CD4-positive, alpha-beta memory T cell (primary cell): ENCODE measurements around the gene SMPDL3A. TPM values are rescaled to one million over a fixed set of nuclear protein-coding genes. Genes with fewer than 3 reads are reported as not detected.

ENCODE experiments used
- CTCF ChIA-PET: fragments of 350-600 bp; sonication (Branson Sonifier 250); formaldehyde crosslinking; loops from one replicate; lab custom pipeline; 2021; ENCODE audit warnings: inconsistent platforms; ENCODE audit not compliant: partially characterized antibody; lab: Charles Lee
- POLR2A ChIA-PET: fragments of 350-600 bp; sonication (Branson Sonifier 250); formaldehyde crosslinking; loops from one replicate; lab custom pipeline; 2021; ENCODE audit not compliant: partially characterized antibody; lab: Charles Lee
- DNase-seq, 5 donors: peaks; one replicate each; pipeline versions ENCODE4 v3.0.0 to v3.0.0-alpha.2; 2020 to 2022; ENCODE audit warnings: mixed read lengths in 1 of 5
- H3K27ac ChIP-seq: one replicate; pipeline ENCODE4 v1.7.0; 2013; ENCODE audit warnings: low read depth, low read length
- H3K27me3 ChIP-seq: 2 replicates; pipeline ENCODE4 v1.7.0; 2013; ENCODE audit warnings: mild to moderate bottlenecking, low read length, moderate library complexity; ENCODE audit not compliant: insufficient read depth
- H3K36me3 ChIP-seq: 2 replicates; pipeline ENCODE4 v1.7.0; 2013; ENCODE audit warnings: mild to moderate bottlenecking, low read length, moderate library complexity; ENCODE audit not compliant: insufficient read depth
- H3K4me1 ChIP-seq: 2 replicates; pipeline ENCODE4 v1.7.0; 2013; ENCODE audit warnings: mild to moderate bottlenecking, low read length, moderate library complexity; ENCODE audit not compliant: insufficient read depth
- H3K4me3 ChIP-seq, 2 donors: one replicate each; pipeline ENCODE4 v1.7.0; 2013; ENCODE audit warnings: low read length in 2 of 2, mild to moderate bottlenecking in 1 of 2
- H3K9me3 ChIP-seq, 2 donors: one replicate each; pipeline ENCODE4 v1.7.0; 2013; ENCODE audit warnings: low read length in 2 of 2, control low read depth in 1 of 2; ENCODE audit not compliant: control insufficient read depth in 1 of 2
- H3K27ac Mint-ChIP-seq, 7 donors: one replicate each; pipeline ENCODE4 v1.8.0; 2020 to 2021; ENCODE audit warnings: mixed read lengths in 7 of 7, mild to moderate bottlenecking in 6 of 7, inconsistent platforms in 3 of 7, moderate library complexity in 3 of 7
- H3K27me3 Mint-ChIP-seq, 2 donors: one replicate each; pipeline ENCODE4 v1.8.0; 2020 to 2021; ENCODE audit warnings: mixed read lengths in 2 of 2
- H3K36me3 Mint-ChIP-seq, 2 donors: one replicate each; pipeline ENCODE4 v1.8.0; 2020 to 2021; ENCODE audit warnings: mixed read lengths in 2 of 2, inconsistent platforms in 1 of 2, mild to moderate bottlenecking in 1 of 2
- H3K4me1 Mint-ChIP-seq, 4 donors: one replicate each; pipeline ENCODE4 v1.8.0; 2020 to 2021; ENCODE audit warnings: mixed read lengths in 4 of 4, mild to moderate bottlenecking in 1 of 4
- H3K4me3 Mint-ChIP-seq, 8 donors: one replicate each; pipeline ENCODE4 v1.8.0; 2020 to 2021; ENCODE audit warnings: mixed read lengths in 8 of 8, mild to moderate bottlenecking in 7 of 8, moderate library complexity in 6 of 8, inconsistent platforms in 3 of 8
- H3K9me3 Mint-ChIP-seq, 8 donors: one replicate each; pipeline ENCODE4 v1.8.0; 2020 to 2021; ENCODE audit warnings: mixed read lengths in 8 of 8, mild to moderate bottlenecking in 5 of 8, inconsistent platforms in 3 of 8, moderate library complexity in 1 of 8
- intact Hi-C: fragments of 100-400 bp; cut with micrococcal nuclease; formaldehyde crosslinking; loops from one replicate; pipeline ENCODE4 v1.15.1; 2023
- polyA plus RNA-seq, 2 donors: library from polyadenylated mRNA; unstranded; fragments of 300-500 nt; fragmentation: Illumina TruSeq; gene quantifications; one replicate each; pipeline ENCODE4 v1.2.3, GENCODE V29; 2021
- total RNA-seq, 2 experiments: library from RNA; stranded (reverse); gene quantifications; one replicate each; pipeline ENCODE4 v1.2.3, GENCODE V29; 2021

SMPDL3A gene
- total and polyA plus RNA-seq, 4 experiments from 2014 or later: not detected

DNA sequence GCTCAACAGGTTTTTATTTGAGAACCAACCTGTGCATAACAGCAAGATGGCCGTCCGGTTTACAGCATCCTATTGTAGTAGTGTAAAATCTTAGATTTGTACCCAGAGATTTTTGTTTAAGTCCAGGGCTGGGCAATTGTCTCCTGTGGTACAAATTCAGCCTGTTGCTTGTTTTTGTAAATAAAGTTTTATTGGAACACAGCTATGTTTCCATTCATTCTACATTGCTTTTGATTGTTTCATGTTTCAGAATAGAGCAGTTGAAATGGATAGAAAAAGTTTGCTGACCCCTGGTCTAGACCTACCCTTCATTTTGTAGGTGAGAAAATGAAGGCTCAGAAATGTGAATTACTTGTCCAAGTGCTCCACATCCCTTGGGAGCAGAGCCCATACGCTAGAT, 8.5 kb downstream of the SMPDL3A start:
- peaks cover 0 to 4% (median 0%) of the 10 kb centered on the region in 8 donors for H3K9me3 Mint-ChIP-seq
- H3K4me3 Mint-ChIP-seq: no peak overlapping the region
- no peaks in the 10 kb centered on the region for H3K4me1 Mint-ChIP-seq
- H3K9me3 ChIP-seq: no peaks in the 10 kb centered on the region
- peaks cover 0 to 1% of the 10 kb centered on the region in 2 donors for H3K27me3 Mint-ChIP-seq
- no peak for DNase-seq
- H3K27me3 ChIP-seq: no peaks in the 10 kb centered on the region
- no peak overlapping the region for H3K27ac ChIP-seq
- no peak overlapping the region for H3K4me3 ChIP-seq
- no peaks in the 10 kb centered on the region for H3K36me3 Mint-ChIP-seq
- intact Hi-C loops: no loop called here
- ChIA-PET CTCF (no interaction called here), POLR2A (no interaction called here)
- no peaks in the 10 kb centered on the region for H3K36me3 ChIP-seq
- H3K27ac Mint-ChIP-seq: no peak overlapping the region
- H3K4me1 ChIP-seq: no peaks in the 10 kb centered on the region

DNA sequence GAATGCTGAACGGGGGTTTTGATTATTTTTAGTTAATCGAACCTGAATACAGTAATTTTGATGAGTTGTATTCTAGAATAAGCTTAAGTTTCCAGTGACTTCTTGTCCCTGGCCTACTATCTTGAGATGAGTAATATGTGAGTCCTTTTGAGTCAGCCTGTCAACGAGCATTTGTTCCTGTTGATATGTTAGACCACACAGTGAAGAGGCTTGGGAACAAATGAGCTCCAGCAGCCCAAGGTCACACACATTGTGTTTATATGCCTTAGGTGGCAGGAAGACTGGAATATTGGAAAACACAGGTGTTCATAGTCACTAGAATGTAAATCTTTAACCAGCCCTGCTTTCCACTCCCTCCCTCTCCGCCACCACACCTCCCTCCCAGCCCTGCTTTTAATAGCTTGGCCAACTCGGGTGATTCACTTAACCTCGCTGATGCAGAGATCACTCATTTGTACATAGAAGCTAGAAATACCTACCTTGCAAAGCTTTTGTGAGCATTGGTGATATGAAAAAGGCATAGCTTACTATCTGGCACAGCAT, 9.1 kb downstream of the SMPDL3A start:
- ChIA-PET POLR2A (no interaction called here), CTCF (no interaction called here)
- Mint-ChIP-seq H3K27me3 (peaks cover 0 to 1% of the 10 kb centered on the region in 2 donors), H3K4me1 (no peaks in the 10 kb centered on the region), H3K27ac (no peak overlapping the region), H3K9me3 (peaks cover 0 to 4% (median 0%) of the 10 kb centered on the region in 8 donors), H3K4me3 (no peak overlapping the region), H3K36me3 (no peaks in the 10 kb centered on the region)
- Histone ChIP-seq H3K27ac (no peak overlapping the region), H3K4me3 (no peak overlapping the region), H3K4me1 (no peaks in the 10 kb centered on the region), H3K9me3 (no peaks in the 10 kb centered on the region), H3K36me3 (no peaks in the 10 kb centered on the region), H3K27me3 (no peaks in the 10 kb centered on the region)
- intact Hi-C loops: no loop called here
- no peak for DNase-seq

DNA sequence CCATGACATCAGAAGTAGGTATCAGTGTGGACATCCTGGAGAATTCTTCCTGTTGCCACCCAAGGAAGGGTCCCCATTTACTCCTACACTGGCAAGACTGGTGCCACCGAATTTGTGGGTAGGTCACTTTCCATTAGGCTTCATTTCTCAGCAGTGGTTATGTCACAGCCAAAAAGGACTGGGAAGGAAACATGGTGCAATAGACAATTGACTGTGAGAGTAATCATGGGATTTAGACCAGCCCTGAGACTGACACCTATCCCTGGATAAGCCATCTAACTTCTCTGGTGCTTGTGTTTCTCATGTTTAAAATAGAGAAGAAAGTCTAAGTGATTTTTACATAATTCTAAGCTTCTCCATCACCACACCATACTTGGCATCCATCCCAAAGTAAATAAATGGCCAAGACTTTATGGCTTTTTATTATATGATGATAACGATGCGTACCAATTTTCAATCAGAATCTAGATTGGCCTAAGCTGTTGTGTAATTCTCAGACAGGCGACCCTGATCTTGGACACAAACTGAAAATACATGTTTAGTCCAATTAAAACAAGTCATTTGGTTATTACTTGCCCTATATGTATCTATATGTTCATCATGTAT, 10.2 kb downstream of the SMPDL3A start:
- H3K4me1 Mint-ChIP-seq: no peaks in the 10 kb centered on the region
- H3K36me3 ChIP-seq: no peaks in the 10 kb centered on the region

DNA sequence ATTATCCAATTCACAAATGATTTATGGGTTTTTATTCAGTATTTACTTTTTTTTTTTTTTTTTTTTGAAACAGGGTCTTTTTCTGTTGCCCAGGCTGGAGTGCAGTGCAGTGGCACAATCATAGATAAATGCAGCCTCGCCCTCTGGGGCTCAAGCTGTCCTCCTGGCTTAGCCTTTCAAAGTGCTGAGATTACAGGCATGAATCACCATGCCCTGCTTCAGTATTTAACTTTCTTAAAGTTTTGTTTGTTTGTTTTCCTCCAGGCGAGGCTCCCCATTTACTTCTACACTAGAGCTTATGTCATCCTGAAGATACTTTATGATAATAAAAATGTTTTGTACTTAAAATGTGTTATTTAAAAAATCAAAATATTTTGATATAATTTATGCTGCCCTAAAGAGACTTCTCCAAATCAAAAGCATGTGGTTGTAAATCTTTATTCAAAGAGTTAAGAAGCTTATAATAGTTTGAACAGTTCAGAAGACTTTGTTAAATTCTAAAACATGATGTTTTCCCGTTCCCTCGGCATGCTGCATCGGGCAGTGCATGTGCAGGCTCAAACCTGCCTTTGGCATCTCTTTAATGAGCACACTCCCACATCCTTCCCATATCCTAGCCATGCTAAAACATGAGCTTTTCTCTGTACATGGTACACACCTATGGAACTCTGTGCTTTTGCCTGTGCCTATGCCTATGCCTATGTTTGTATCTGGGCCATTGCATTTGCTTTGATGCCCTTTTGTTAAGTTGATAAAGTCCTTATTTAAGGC, 11.0 kb downstream of the SMPDL3A start:
- H3K9me3 Mint-ChIP-seq: peaks cover 0 to 2% (median 0%) of the 10 kb centered on the region in 8 donors
- ChIA-PET CTCF (no interaction called here), POLR2A (no interaction called here)
- peaks cover 0 to 1% of the 10 kb centered on the region in 2 donors for H3K27me3 Mint-ChIP-seq
- no peaks in the 10 kb centered on the region for H3K4me1 Mint-ChIP-seq
- Histone ChIP-seq H3K36me3 (no peaks in the 10 kb centered on the region), H3K4me1 (no peaks in the 10 kb centered on the region), H3K27ac (no peak overlapping the region), H3K4me3 (no peak overlapping the region), H3K27me3 (no peaks in the 10 kb centered on the region), H3K9me3 (no peaks in the 10 kb centered on the region)
- intact Hi-C loops: no loop called here
- no peak overlapping the region for H3K27ac Mint-ChIP-seq
- no peaks in the 10 kb centered on the region for H3K36me3 Mint-ChIP-seq
- DNase-seq: no peak
- H3K4me3 Mint-ChIP-seq: no peak overlapping the region

More for the DNA sequence above, 10.2 kb downstream of the SMPDL3A start:
- Histone ChIP-seq H3K4me1 (no peaks in the 10 kb centered on the region), H3K9me3 (no peaks in the 10 kb centered on the region), H3K27me3 (no peaks in the 10 kb centered on the region), H3K27ac (no peak overlapping the region), H3K4me3 (no peak overlapping the region)
- POLR2A ChIA-PET: no interaction called here
- CTCF ChIA-PET: no interaction called here
- Mint-ChIP-seq H3K9me3 (peaks cover 0 to 3% (median 0%) of the 10 kb centered on the region in 8 donors), H3K36me3 (no peaks in the 10 kb centered on the region), H3K27ac (no peak overlapping the region), H3K4me3 (no peak overlapping the region), H3K27me3 (peaks cover 0 to 2% of the 10 kb centered on the region in 2 donors)
- intact Hi-C loops: no loop called here
- DNase-seq: no peak

DNA sequence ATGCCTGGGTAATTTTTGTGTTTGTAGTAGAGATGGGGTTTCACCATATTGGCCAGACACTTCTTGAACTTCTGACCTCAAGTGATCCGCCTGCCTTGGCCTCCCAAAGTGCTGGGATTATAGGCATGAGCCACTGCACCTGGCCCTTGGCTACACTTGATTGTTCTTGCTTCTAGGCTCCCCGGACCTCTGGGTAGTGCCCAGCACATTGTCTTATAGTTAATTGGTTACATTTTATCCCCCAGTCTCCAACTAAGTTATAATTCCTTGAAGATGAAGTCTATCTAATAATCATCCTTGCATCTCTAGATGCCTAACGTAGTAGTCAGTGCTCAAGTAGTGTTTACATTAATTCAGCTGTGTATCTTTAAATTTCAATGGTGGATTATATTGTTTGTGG, 11.8 kb downstream of the SMPDL3A start:
- H3K4me3 Mint-ChIP-seq: no peak overlapping the region
- no peaks in the 10 kb centered on the region for H3K4me1 ChIP-seq
- H3K27me3 ChIP-seq: no peaks in the 10 kb centered on the region
- no peak for DNase-seq
- no peaks in the 10 kb centered on the region for H3K36me3 Mint-ChIP-seq
- H3K9me3 Mint-ChIP-seq: peaks cover 0 to 2% (median 0%) of the 10 kb centered on the region in 8 donors
- H3K27ac Mint-ChIP-seq: no peak overlapping the region
- no peaks in the 10 kb centered on the region for H3K9me3 ChIP-seq
- H3K36me3 ChIP-seq: no peaks in the 10 kb centered on the region
- no peak overlapping the region for H3K4me3 ChIP-seq
- H3K27me3 Mint-ChIP-seq: peaks cover 0 to 1% of the 10 kb centered on the region in 2 donors
- H3K4me1 Mint-ChIP-seq: no peaks in the 10 kb centered on the region
- intact Hi-C loops: no loop called here
- CTCF ChIA-PET: no interaction called here
- POLR2A ChIA-PET: no interaction called here
- no peak overlapping the region for H3K27ac ChIP-seq

DNA sequence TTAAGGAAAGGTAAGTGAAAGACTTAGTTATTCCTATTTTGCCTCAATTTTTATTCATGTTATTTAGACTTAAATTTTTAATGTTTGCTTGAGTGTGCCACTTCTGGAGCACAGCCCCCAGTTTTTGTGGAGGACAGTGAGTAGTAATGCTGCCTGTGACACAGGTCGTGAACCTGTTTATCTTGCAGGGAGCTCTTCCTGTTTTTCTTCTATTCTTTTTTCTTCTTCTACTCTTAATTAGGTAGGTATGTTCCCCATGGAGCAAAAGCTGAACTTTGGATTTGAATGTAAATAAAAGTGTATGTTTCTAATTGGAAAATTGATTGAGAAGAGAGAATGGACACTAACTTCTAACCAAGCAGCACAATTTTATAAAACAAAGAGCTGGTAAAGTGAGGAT, 12.3 kb downstream of the SMPDL3A start:
- H3K27ac ChIP-seq: no peak overlapping the region
- H3K27me3 ChIP-seq: no peaks in the 10 kb centered on the region
- intact Hi-C loops: no loop called here
- POLR2A ChIA-PET: no interaction called here
- H3K4me1 Mint-ChIP-seq: no peaks in the 10 kb centered on the region
- no peak overlapping the region for H3K27ac Mint-ChIP-seq
- H3K36me3 Mint-ChIP-seq: no peaks in the 10 kb centered on the region
- no peaks in the 10 kb centered on the region for H3K9me3 ChIP-seq
- H3K4me3 Mint-ChIP-seq: no peak overlapping the region
- H3K9me3 Mint-ChIP-seq: peaks cover 0 to 2% (median 0%) of the 10 kb centered on the region in 8 donors
- no peak overlapping the region for H3K4me3 ChIP-seq
- CTCF ChIA-PET: no interaction called here
- H3K36me3 ChIP-seq: no peaks in the 10 kb centered on the region
- peaks cover 0 to 1% of the 10 kb centered on the region in 2 donors for H3K27me3 Mint-ChIP-seq
- no peak for DNase-seq
- H3K4me1 ChIP-seq: no peaks in the 10 kb centered on the region

DNA sequence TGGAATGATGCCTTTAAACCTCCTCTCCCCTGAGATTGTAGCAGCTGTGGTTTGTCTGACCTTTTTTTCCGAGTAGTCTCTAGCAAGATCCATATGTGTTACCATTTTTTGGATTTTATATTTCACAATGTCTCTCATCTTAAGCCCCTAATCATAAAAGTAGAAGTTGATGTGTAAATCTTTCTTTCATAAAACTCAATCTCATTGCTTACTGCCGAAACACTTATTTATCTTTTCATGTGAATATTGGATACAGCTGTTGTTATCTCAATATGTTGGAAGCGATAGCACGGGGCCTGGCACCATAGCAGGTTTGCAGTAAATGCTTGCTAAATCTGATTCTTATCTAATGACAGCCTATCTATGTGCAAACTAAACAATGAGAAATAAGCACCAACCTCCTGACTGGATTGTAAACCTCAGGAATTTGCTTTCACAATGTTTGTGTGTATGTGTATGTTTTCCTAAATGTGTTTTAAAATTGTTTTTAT, 14.2 kb downstream of the SMPDL3A start:
- no peak overlapping the region for H3K4me3 Mint-ChIP-seq
- peaks cover 0 to 2% (median 0%) of the 10 kb centered on the region in 8 donors for H3K9me3 Mint-ChIP-seq
- H3K36me3 ChIP-seq: no peaks in the 10 kb centered on the region
- DNase-seq: no peak
- H3K9me3 ChIP-seq: no peaks in the 10 kb centered on the region
- no peaks in the 10 kb centered on the region for H3K27me3 ChIP-seq
- intact Hi-C loops: no loop called here
- H3K27me3 Mint-ChIP-seq: peaks cover 0 to 1% of the 10 kb centered on the region in 2 donors
- H3K4me3 ChIP-seq: no peak overlapping the region
- H3K27ac Mint-ChIP-seq: no peak overlapping the region
- H3K27ac ChIP-seq: no peak overlapping the region
- no peaks in the 10 kb centered on the region for H3K4me1 Mint-ChIP-seq
- CTCF ChIA-PET: no interaction called here
- POLR2A ChIA-PET: no interaction called here
- no peaks in the 10 kb centered on the region for H3K4me1 ChIP-seq
- no peaks in the 10 kb centered on the region for H3K36me3 Mint-ChIP-seq
